HepG2 (cell line): ENCODE results near the gene EXOC3L4. TPM values are rescaled to one million over a fixed set of nuclear protein-coding genes. Genes with fewer than 3 reads are reported as not detected.

Experiments used
- CENPT ChIP-seq: sonication (generic); formaldehyde crosslinking; IDR thresholded peaks from 2 replicates; pipeline ENCODE4 v1.8.0; 2022; ENCODE audit warnings: low read depth, mild to moderate bottlenecking, moderate library complexity, missing genetic modification reagents
- FOXK2 ChIP-seq: fragments of 450-650 bp; IDR thresholded peaks from 2 replicates; pipeline ENCODE4 v1.6.1; 2016
- GATAD2A ChIP-seq: IDR thresholded peaks from 2 replicates; pipeline ENCODE4 v1.6.1; 2016
- HMG20B ChIP-seq: conservative IDR thresholded peaks from 2 replicates; pipeline ENCODE4 v1.6.1; 2016; ENCODE audit warnings: missing genetic modification reagents, missing compliant biosample characterization
- KAT2B ChIP-seq: fragments of 150-350 bp; IDR thresholded peaks from 2 replicates; pipeline ENCODE4 v1.6.1; 2014; ENCODE audit warnings: low read depth, low read length, borderline replicate concordance
- KDM2A ChIP-seq: sonication (generic); formaldehyde crosslinking; IDR thresholded peaks from 2 replicates; pipeline ENCODE4 v1.4.0; 2020; ENCODE audit warnings: low read depth, missing genetic modification reagents, borderline replicate concordance
- NR2F6 ChIP-seq, 2 experiments: IDR thresholded peaks; 2 replicates each; pipeline ENCODE4 v1.6.1; 2016; ENCODE audit warnings: antibody characterized with exemption in 1 of 2, mild to moderate bottlenecking in 1 of 2
- POLR2AphosphoS5 ChIP-seq: IDR thresholded peaks from 2 replicates; pipeline ENCODE4 v1.6.1; 2012; ENCODE audit warnings: low read depth, low read length
- RARG ChIP-seq: sonication (generic); formaldehyde crosslinking; IDR thresholded peaks from 2 replicates; pipeline ENCODE4 v1.4.0; 2020; ENCODE audit warnings: low read depth, mild to moderate bottlenecking, missing genetic modification reagents
- REPIN1 ChIP-seq: sonication (generic); formaldehyde crosslinking; IDR thresholded peaks from 2 replicates; pipeline ENCODE4 v1.8.0; 2022; ENCODE audit warnings: missing genetic modification reagents, low read depth, mild to moderate bottlenecking, borderline replicate concordance
- SCMH1 ChIP-seq: sonication (generic); formaldehyde crosslinking; IDR thresholded peaks from 2 replicates; pipeline ENCODE4 v1.9.0; 2021; ENCODE audit warnings: missing genetic modification reagents, mild to moderate bottlenecking, borderline replicate concordance
- SNAPC2 ChIP-seq: sonication (generic); formaldehyde crosslinking; IDR thresholded peaks from 2 replicates; pipeline ENCODE4 v1.8.1; 2022; ENCODE audit warnings: mild to moderate bottlenecking, missing genetic modification reagents
- SOX5 ChIP-seq: IDR thresholded peaks from 2 replicates; pipeline ENCODE4 v1.6.1; 2016; ENCODE audit warnings: borderline replicate concordance
- SRSF4 ChIP-seq: fragments of 200-400 bp; formaldehyde crosslinking; IDR thresholded peaks from one replicate; pipeline ENCODE4 v1.6.1; 2018; ENCODE audit warnings: mild to moderate bottlenecking, low read depth, low read length, moderate library complexity; ENCODE audit not compliant: poor library complexity, severe bottlenecking
- SRSF9 ChIP-seq: fragments of 200-400 bp; formaldehyde crosslinking; IDR thresholded peaks from 2 replicates; pipeline ENCODE4 v1.6.1; 2018; ENCODE audit warnings: borderline replicate concordance, mild to moderate bottlenecking, low read depth, low read length; ENCODE audit not compliant: insufficient read depth, poor library complexity, severe bottlenecking
- ZIK1 ChIP-seq: sonication (generic); formaldehyde crosslinking; IDR thresholded peaks from 2 replicates; pipeline ENCODE4 v1.5.0; 2020; ENCODE audit warnings: mild to moderate bottlenecking, low read depth, missing genetic modification reagents, borderline replicate concordance
- ZNF136 ChIP-seq: sonication (generic); formaldehyde crosslinking; IDR thresholded peaks from 2 replicates; pipeline ENCODE4 v1.8.1; 2022; ENCODE audit warnings: low read depth, mild to moderate bottlenecking, moderate library complexity, missing genetic modification reagents
- ZNF160 ChIP-seq: sonication (generic); formaldehyde crosslinking; IDR thresholded peaks from 2 replicates; pipeline ENCODE4 v1.8.0; 2022; ENCODE audit warnings: mild to moderate bottlenecking, inconsistent platforms, missing genetic modification reagents
- ZNF331 ChIP-seq: sonication (generic); formaldehyde crosslinking; IDR thresholded peaks from 2 replicates; pipeline ENCODE4 v1.4.0; 2020; ENCODE audit warnings: missing genetic modification reagents
- ZNF709 ChIP-seq: sonication (generic); formaldehyde crosslinking; IDR thresholded peaks from 2 replicates; pipeline ENCODE4 v1.5.0; 2020; ENCODE audit warnings: mild to moderate bottlenecking, missing genetic modification reagents
- ZNF781 ChIP-seq: sonication (generic); formaldehyde crosslinking; IDR thresholded peaks from 2 replicates; pipeline ENCODE4 v1.5.1; 2020; ENCODE audit warnings: borderline replicate concordance, mild to moderate bottlenecking, missing genetic modification reagents; ENCODE audit errors: not compliant biosample characterization
- polyA plus RNA-seq, 8 experiments: library from polyadenylated mRNA; depleted of rRNA in 3 of 8; stranded (reverse) in 7 of 8; unstranded in 1 of 8; fragments of >200 nt; fragmentation: Illumina TruSeq in 4 of 8; extraction: Trizol in 4 of 8; gene quantifications; 2 replicates each; pipeline versions ENCODE4 v1.2.1 to v1.2.3, GENCODE V29; 2011 to 2016; ENCODE audit warnings: low read depth in 4 of 8, missing spikeins in 1 of 8, mixed read lengths in 1 of 8; ENCODE audit not compliant: insufficient read depth in 1 of 8
- total RNA-seq, 5 experiments: library from RNA; depleted of rRNA; stranded (reverse); fragments of >200 nt; fragmentation: Illumina TruSeq; extraction: Trizol; gene quantifications; 2 replicates each; pipeline ENCODE4 v1.2.3, GENCODE V29; 2016; ENCODE audit warnings: low read depth in 1 of 5
- TF ChIP-seq, protein P1 (sequence below): sonication (generic); formaldehyde crosslinking; IDR thresholded peaks from 2 replicates; pipeline ENCODE4 v1.9.0; 2021; ENCODE audit warnings: mild to moderate bottlenecking, missing genetic modification reagents
- TF ChIP-seq, protein P2 (sequence below): sonication (generic); formaldehyde crosslinking; IDR thresholded peaks from 2 replicates; pipeline ENCODE4 v1.5.0; 2020; ENCODE audit warnings: missing genetic modification reagents, mild to moderate bottlenecking, borderline replicate concordance

EXOC3L4 gene
- total and polyA plus RNA-seq, 2 of the 13 experiments (the other 11 are each of a cell fraction or from before 2014, with no cell fraction given), result 11.8 to 27.0 TPM

DNA sequence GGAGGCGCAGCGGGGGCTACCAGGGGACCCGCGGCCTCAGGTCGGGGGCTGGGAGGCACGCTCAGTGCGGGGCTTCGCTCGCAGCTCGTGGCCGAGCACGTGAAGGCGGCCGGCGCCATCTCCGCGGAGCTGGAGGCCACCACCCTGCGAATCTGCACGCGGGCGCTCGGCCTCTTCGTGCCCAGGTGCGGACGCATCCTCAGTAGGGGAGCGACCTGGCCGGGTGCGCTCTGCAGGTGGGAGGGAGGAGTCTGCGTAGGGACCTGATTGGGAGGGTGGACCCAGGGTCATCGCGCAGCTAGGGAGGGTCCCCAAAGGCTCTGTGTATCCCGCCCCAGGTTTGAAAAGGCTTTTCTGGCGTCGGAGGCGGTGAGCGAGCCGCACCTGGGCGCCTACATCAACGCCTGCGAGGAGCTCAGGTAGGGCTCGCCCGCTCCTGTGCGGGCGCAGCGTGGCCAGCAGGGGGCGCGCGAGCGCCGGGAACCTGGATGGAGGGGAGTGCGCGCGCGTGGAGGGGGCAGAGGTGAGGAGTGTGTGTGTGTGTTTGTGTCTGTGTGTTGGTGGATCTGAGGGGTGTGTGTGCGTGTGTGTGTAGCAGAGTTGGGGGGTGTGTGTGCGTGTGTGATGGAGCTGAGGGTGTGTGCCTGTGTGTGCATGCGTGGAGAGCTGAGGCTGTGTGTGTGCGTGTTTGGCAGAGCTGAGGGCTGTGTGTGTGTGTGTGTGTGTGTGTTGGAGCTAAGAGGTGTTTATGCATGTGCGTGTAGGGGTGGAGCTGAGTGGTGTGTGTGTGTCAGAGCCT lies 10.3 kb downstream of the EXOC3L4 start (continued):
- TF ChIP-seq ZNF781 (peak; percentile 14), CENPT (CRISPR knock-in tag) (no peak), REPIN1 (CRISPR knock-in tag) (peak; percentile 61; the same call in 1 of the 2 replicates), ZNF160 (CRISPR knock-in tag) (0 out of 2 replicates have a peak, but pooled peaks have one; percentile 75), NR2F6 (IDR thresholded peaks at IDR 0.05) (0 out of 2 replicates have a peak, but pooled peaks have one; percentile 32), NR2F6 (CRISPR knock-in tag; IDR thresholded peaks at IDR 0.05) (peak; percentile 56; the same call in 1 of the 2 replicates), KDM2A (CRISPR knock-in tag) (peak; percentile 70), SOX5 (CRISPR knock-in tag) (no peak), ZNF709 (CRISPR knock-in tag) (0 out of 2 replicates have a peak, but pooled peaks have one; percentile 27), FOXK2 (peak; percentile 40; the same call in 1 of the 2 replicates), POLR2AphosphoS5 (peak; percentile 62), KAT2B (no peak), SRSF9 (no peak), RARG (CRISPR knock-in tag) (no peak), SCMH1 (CRISPR knock-in tag) (no peak), ZNF136 (CRISPR knock-in tag) (peak; percentile 46; the same call in 1 of the 2 replicates), HMG20B (CRISPR knock-in tag) (no peak), SRSF4 (peak; percentile 29), SNAPC2 (no peak; the same call in 1 of the 2 replicates), ZNF331 (CRISPR knock-in tag) (peak; percentile 63), ZIK1 (no peak), GATAD2A (CRISPR knock-in tag) (0 out of 2 replicates have a peak, but pooled peaks have one; percentile 39)
- TF ChIP-seq, protein P1, sequence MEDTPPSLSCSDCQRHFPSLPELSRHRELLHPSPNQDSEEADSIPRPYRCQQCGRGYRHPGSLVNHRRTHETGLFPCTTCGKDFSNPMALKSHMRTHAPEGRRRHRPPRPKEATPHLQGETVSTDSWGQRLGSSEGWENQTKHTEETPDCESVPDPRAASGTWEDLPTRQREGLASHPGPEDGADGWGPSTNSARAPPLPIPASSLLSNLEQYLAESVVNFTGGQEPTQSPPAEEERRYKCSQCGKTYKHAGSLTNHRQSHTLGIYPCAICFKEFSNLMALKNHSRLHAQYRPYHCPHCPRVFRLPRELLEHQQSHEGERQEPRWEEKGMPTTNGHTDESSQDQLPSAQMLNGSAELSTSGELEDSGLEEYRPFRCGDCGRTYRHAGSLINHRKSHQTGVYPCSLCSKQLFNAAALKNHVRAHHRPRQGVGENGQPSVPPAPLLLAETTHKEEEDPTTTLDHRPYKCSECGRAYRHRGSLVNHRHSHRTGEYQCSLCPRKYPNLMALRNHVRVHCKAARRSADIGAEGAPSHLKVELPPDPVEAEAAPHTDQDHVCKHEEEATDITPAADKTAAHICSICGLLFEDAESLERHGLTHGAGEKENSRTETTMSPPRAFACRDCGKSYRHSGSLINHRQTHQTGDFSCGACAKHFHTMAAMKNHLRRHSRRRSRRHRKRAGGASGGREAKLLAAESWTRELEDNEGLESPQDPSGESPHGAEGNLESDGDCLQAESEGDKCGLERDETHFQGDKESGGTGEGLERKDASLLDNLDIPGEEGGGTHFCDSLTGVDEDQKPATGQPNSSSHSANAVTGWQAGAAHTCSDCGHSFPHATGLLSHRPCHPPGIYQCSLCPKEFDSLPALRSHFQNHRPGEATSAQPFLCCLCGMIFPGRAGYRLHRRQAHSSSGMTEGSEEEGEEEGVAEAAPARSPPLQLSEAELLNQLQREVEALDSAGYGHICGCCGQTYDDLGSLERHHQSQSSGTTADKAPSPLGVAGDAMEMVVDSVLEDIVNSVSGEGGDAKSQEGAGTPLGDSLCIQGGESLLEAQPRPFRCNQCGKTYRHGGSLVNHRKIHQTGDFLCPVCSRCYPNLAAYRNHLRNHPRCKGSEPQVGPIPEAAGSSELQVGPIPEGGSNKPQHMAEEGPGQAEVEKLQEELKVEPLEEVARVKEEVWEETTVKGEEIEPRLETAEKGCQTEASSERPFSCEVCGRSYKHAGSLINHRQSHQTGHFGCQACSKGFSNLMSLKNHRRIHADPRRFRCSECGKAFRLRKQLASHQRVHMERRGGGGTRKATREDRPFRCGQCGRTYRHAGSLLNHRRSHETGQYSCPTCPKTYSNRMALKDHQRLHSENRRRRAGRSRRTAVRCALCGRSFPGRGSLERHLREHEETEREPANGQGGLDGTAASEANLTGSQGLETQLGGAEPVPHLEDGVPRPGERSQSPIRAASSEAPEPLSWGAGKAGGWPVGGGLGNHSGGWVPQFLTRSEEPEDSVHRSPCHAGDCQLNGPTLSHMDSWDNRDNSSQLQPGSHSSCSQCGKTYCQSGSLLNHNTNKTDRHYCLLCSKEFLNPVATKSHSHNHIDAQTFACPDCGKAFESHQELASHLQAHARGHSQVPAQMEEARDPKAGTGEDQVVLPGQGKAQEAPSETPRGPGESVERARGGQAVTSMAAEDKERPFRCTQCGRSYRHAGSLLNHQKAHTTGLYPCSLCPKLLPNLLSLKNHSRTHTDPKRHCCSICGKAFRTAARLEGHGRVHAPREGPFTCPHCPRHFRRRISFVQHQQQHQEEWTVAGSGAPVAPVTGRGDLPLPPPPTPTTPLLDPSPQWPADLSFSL (CRISPR knock-in tag), result peak; percentile 96
- TF ChIP-seq, protein P2, sequence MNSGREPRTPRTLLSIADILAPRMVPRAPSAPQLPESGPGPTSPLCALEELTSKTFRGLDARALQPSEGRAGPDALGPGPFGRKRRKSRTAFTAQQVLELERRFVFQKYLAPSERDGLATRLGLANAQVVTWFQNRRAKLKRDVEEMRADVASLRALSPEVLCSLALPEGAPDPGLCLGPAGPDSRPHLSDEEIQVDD, result no peak
